ENCODE data around the gene C21orf58. TPM values are rescaled to one million over a fixed set of nuclear protein-coding genes. Genes with fewer than 3 reads are reported as not detected.
A peak's percentile ranks its signal among the peaks of the same experiment; 100 is the strongest.

Gene C21orf58
- total RNA-seq, 1 experiment from 2014 or later = 10.8 TPM

- POLR2A ChIA-PET = no interaction called here
- H3K79me2 ChIP-seq (ENCODE audit: insufficient read depth, low read length) = no peaks in the 10 kb centered on the region
- peaks cover 6 to 11% of the 10 kb centered on the region in 2 experiments; a peak in 2 of 4 replicates for H3K4me1 ChIP-seq (ENCODE audit: control insufficient read depth in 1 of 2, insufficient read depth in 2 of 2, low read length in 2 of 2)
- H3K27ac ChIP-seq (ENCODE audit: low read depth, low read length) = no peak overlapping the region
- H3K27me3 ChIP-seq (ENCODE audit: insufficient read depth, low read length) = no peaks in the 10 kb centered on the region
- CTCF ChIA-PET = no interaction called here
- BruUV-seq (replicated peaks) = no TSS peak
- intact Hi-C loops (cut with micrococcal nuclease) = no loop called here
- no peaks in the 10 kb centered on the region for H3K36me3 ChIP-seq (ENCODE audit: control insufficient read depth in 1 of 2, insufficient read depth in 2 of 2, low read length in 2 of 2)
- H3K9me3 ChIP-seq (ENCODE audit: control insufficient read depth in 1 of 2, insufficient read depth in 1 of 2, low read depth in 1 of 2, low read length in 2 of 2) = no peaks in the 10 kb centered on the region
- RAD21 ChIA-PET (ENCODE audit: low non-redundant PET in 1 of 2, low total read pairs in 2 of 2, uncharacterized antibody in 2 of 2, unreplicated experiment in 2 of 2) = no interaction called here
- no peak overlapping the region for H3K4me3 ChIP-seq (replicated peaks in 1 of 2; ENCODE audit: low read depth in 1 of 2, low read length in 2 of 2)
- no peak overlapping the region for H3K4me2 ChIP-seq (ENCODE audit: low read length)
- H3K9me2 ChIP-seq (ENCODE audit: insufficient read depth) = no peaks in the 10 kb centered on the region
- H4K20me1 ChIP-seq (ENCODE audit: insufficient read depth) = no peaks in the 10 kb centered on the region
- ATAC-seq = no peak
- H3K9ac ChIP-seq (ENCODE audit: low read length) = no peak overlapping the region
- DNase-seq (ENCODE audit: low read depth, low spot score) = no peak
- peak in 1 of 3 experiments; percentile 22; a peak in 1 of 6 replicates for TF ChIP-seq CTCF (IDR thresholded peaks at IDR 0.05 in 2 of 3, conservative IDR thresholded peaks at IDR 0.05 in 1 of 3; ENCODE audit: borderline replicate concordance in 1 of 3, insufficient read depth in 1 of 3, low read depth in 2 of 3, low read length in 2 of 3)
- no peak for TF ChIP-seq REST (IDR thresholded peaks at IDR 0.05; ENCODE audit: low read depth)
- H2AFZ ChIP-seq (ENCODE audit: low read depth, low read length, poor library complexity, severe bottlenecking) = no peak overlapping the region
Observed at GRCh38 chr21:46314441-46315020, 9.1 kb downstream of the C21orf58 start.
